ENCODE results near the gene DPF3.

GRCh38 chr14:72662214-72662613 is 231.7 kb downstream of the DPF3 start:
- TF ChIP-seq GATA2 (IDR thresholded peaks at IDR 0.05; ENCODE audit: low read depth, low read length) (no peak), GATA3 (IDR thresholded peaks at IDR 0.05; ENCODE audit: low read depth, low read length) (no peak)
